Posterior cingulate gyrus (tissue), 11 donors: ENCODE results near the gene CLSTN1.

Source experiments
- DNase-seq, 10 donors: peaks; one replicate each; pipeline versions ENCODE4 v3.0.0 to v3.0.0-alpha.2; 2020 to 2021; ENCODE audit warnings: mixed read lengths in 3 of 10
- intact Hi-C: fragments of 100-400 bp; cut with DNase I; formaldehyde crosslinking; loops from one replicate; pipeline ENCODE4 v1.15.1; 2023

Gene CLSTN1

GRCh38 chr1:9823943-9824701, at the start of gene CLSTN1:
Gene CLSTN1, minus strand, starts transcription at chr1:9823965. Its CDS starts 232 bp downstream, at chr1:9823733.
- peak; percentile 86 to 99 (median 92) for DNase-seq
- intact Hi-C loops = loop anchor here (10.0 kb wide), 1 partner anchor 871 kb away; no protein-coding TSS in a partner anchor

- DNase-seq = peak in 1 of 10 donors; percentile 19
- intact Hi-C loops = loop anchor here (10.0 kb wide), 1 partner anchor 161 kb away; the partner anchor contains the start of gene UBE4B
Measured at GRCh38 chr1:9873385-9873784, 49.6 kb upstream of the CLSTN1 start.

GRCh38 chr1:9872430-9873165, 48.8 kb upstream of the CLSTN1 start:
- peak in 3 of 10 donors; percentile 83 to 88 (median 87) for DNase-seq
- intact Hi-C loops = loop anchor here (10.0 kb wide), 1 partner anchor 162 kb away; the partner anchor contains the start of gene UBE4B

- intact Hi-C loops = loop anchor here (10.0 kb wide), 1 partner anchor 163 kb away; the partner anchor contains the start of gene UBE4B
- peak in 3 of 10 donors; percentile 44 to 77 (median 64) for DNase-seq
Measured at GRCh38 chr1:9871707-9872425, 48.1 kb upstream of the CLSTN1 start.

- peak in 3 of 10 donors; percentile 49 to 67 (median 63) for DNase-seq
- intact Hi-C loops = loop anchor here (10.0 kb wide), 1 partner anchor 164 kb away; the partner anchor contains the start of gene UBE4B
Measured at GRCh38 chr1:9871021-9871420, 47.3 kb upstream of the CLSTN1 start.

GRCh38 chr1:9870572-9870971, 46.8 kb upstream of the CLSTN1 start:
- peak in 1 of 10 donors; percentile 66 for DNase-seq
- intact Hi-C loops = loop anchor here (10.0 kb wide), 1 partner anchor 164 kb away; the partner anchor contains the start of gene UBE4B

- intact Hi-C loops = loop anchor here (5.0 to 10.0 kb wide), 2 partner anchors 148 to 165 kb away; partner anchors contain the start of gene UBE4B
- DNase-seq = peak in 2 of 10 donors; percentile 54 to 67
Measured at GRCh38 chr1:9869831-9870251, 46.1 kb upstream of the CLSTN1 start.

- no peak for DNase-seq
- intact Hi-C loops = loop anchor here (1.0 to 5.0 kb wide), 2 partner anchors 84 to 146 kb away; no protein-coding TSS in a partner anchor
Measured at GRCh38 chr1:9868244-9868590, 44.5 kb upstream of the CLSTN1 start.

GRCh38 chr1:9867408-9868243, 43.9 kb upstream of the CLSTN1 start:
- intact Hi-C loops = loop anchor here (1.0 to 5.0 kb wide), 3 partner anchors 83 to 240 kb away; no protein-coding TSS in a partner anchor
- peak; percentile 67 to 97 (median 89) for DNase-seq

GRCh38 chr1:9866836-9867235, 43.1 kb upstream of the CLSTN1 start:
- DNase-seq = no peak
- intact Hi-C loops = loop anchor here (1.0 to 5.0 kb wide), 2 partner anchors 145 to 240 kb away; no protein-coding TSS in a partner anchor

- intact Hi-C loops = loop anchor here (5.0 kb wide), 1 partner anchor 143 kb away; no protein-coding TSS in a partner anchor
- DNase-seq = no peak
Measured at GRCh38 chr1:9865724-9866123, 42.0 kb upstream of the CLSTN1 start.

GRCh38 chr1:9863371-9863770, 39.6 kb upstream of the CLSTN1 start:
- intact Hi-C loops = no loop called here
- peak in 2 of 10 donors; percentile 73 to 86 for DNase-seq

GRCh38 chr1:9861360-9861759, 37.6 kb upstream of the CLSTN1 start:
- intact Hi-C loops = no loop called here
- peak in 3 of 10 donors; percentile 47 to 91 (median 82) for DNase-seq

GRCh38 chr1:9860887-9861286, 37.1 kb upstream of the CLSTN1 start:
- peak in 1 of 10 donors; percentile 84 for DNase-seq
- intact Hi-C loops = no loop called here

GRCh38 chr1:9859281-9860014, 35.7 kb upstream of the CLSTN1 start:
- intact Hi-C loops = no loop called here
- peak in 1 of 10 donors; percentile 69 for DNase-seq

GRCh38 chr1:9858293-9859035, 34.7 kb upstream of the CLSTN1 start:
- DNase-seq = peak in 1 of 10 donors; percentile 51
- intact Hi-C loops = no loop called here

GRCh38 chr1:9855186-9855585, 31.4 kb upstream of the CLSTN1 start:
- DNase-seq = no peak
- intact Hi-C loops = no loop called here

- intact Hi-C loops = no loop called here
- DNase-seq = no peak
Measured at GRCh38 chr1:9853249-9853595, 29.5 kb upstream of the CLSTN1 start.
